Hematopoietic multipotent progenitor cell treated with erythropoietin and hydrocortisone succinate and interleukin-3 and kit ligand, for 6 days (in vitro differentiated cells): ENCODE results near the gene EIF1B.

ENCODE experiments used
- DNase-seq: peaks from one replicate; pipeline ENCODE4 v3.0.0-alpha.2; 2015

The EIF1B gene

DNA sequence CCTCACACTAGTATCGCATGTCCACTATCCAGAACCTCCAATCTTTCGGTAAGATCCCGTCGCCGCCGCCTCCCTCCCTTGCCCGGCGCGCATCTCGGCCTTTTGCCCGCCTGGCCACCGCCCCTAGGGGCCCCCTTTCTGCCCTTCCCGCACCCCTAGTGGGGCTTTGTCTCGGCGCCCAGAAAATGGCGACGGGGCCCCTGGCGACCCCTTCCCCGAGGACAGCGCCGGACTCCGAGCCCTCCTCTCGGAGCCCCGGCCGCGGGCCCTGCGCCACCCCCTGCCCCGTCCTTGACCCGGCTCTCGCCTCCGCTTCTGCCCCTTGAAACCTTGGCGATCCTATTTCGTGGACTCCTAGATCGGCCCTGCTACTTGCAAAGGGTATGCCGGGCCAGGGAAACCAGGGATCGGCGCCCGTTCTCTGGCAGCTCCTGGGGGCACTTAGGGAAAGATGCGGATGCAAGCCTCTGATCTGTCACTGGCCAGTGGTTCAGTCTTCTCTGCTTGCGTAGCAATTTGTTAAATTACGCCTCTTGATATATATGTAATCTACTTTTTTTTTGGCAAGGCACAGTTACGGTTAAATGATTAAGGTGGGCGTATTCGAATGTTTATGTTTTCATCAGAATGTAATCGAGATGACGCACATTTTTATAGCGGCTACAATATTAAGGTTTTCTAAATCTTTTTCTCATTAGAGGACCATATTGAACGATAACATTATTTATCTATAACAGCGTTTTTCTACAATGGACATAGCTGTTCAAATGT, 603 bp downstream of the EIF1B start:
- DNase-seq: peak; percentile 47

DNA sequence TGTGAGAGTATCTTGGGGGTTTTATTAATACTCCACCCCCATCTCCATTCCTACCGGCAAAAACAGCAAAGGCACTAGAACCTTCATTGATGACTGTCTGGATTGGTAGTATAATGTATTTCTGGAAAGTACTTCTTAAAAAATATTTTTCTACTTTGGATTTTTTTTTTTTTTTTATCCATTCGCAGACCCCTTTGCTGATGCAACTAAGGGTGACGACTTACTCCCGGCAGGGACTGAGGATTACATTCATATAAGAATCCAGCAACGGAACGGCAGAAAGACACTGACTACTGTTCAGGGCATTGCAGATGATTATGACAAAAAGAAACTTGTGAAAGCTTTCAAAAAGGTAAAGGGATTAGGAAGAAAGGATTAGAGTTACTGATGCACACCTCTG, 1.2 kb downstream of the EIF1B start:
- peak; percentile 26 for DNase-seq

- DNase-seq: peak; percentile 72
Observed at GRCh38 chr3:40312661-40313226, 3.2 kb downstream of the EIF1B start.

GRCh38 chr3:40313975-40314860, 4.7 kb downstream of the EIF1B start:
- peak; percentile 80 for DNase-seq

- peak; percentile 93 for DNase-seq
Observed at GRCh38 chr3:40317061-40317855, 7.8 kb downstream of the EIF1B start.

- DNase-seq: no peak
Observed at GRCh38 chr3:40321818-40322217, 12.3 kb downstream of the EIF1B start.

DNA sequence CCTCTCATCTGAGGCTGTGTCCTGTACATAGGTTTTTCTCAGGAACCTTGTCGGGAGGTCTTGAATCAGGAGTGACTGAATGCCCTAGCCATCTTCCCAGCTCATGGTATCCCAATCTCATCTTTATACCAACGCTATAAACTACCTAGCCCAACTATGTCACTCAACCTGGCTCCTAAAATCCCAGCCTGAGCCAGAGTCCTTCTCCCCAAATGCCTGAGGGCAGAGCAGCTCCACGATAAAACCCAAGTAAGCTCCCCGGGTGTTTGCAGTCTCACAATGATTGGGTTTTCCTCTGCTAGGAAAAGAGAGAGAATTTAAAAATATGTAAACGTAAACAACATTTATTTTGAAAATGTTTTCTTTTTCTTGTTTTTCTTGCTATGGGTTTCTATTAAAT, 14.4 kb downstream of the EIF1B start:
- DNase-seq: no peak

DNA sequence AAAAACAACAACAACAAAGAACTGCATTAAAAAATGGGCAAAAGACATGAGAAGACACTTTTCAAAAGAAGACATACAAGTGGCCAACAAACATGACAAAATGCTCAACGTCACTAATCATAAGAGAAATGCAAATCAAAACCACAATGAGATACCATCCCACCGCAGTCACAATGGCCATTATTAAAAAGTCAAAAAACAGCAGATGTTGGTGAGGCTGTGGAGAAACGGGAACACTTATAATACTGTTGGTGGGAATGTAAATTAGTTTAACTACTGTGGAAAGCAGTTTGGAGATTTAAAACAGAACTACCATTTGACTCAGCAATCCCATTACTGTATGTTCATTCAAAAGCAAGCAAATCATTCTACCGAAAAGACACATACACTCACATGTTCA, 15.1 kb downstream of the EIF1B start:
- no peak for DNase-seq

DNA sequence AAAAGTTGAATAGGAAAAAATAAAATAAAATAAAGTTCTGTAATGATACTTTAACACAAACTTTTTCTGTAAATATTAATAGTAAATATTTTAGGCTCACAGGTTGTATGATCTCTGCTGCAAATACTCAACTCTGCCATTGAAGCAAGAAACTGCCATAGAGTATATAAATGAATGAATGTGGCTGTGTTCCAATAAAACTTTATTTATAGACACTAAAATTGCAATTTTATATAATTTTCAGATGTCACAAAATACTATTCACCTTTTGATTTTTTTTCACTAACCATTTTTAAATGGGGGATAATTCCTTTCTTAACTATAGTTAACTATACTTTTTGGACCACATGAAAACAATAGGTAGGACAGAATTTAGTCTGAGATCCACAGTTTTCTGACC, 16.0 kb downstream of the EIF1B start:
- no peak for DNase-seq

- DNase-seq: no peak
Observed at GRCh38 chr3:40328374-40328773, 18.9 kb downstream of the EIF1B start.

DNA sequence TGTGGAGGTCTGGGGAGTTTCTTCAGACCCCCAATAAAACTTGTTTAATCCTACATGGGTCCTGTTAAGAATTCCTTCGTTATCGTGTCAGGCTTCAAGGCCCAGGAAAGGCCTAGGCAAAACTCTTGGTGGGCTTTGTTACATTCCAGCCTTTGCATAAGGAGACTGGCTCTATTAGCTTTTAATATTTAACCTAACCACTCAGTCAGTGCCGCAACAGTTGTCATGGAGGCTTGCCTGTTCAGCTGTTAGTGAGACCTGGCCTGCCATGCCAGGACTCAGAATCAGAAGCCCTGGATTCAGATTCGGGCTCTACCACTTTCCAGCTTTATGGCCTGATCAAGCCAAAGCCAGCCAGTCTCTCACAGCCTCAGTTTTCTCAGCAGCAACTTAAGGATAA, 19.6 kb downstream of the EIF1B start:
- DNase-seq: no peak

- no peak for DNase-seq
Observed at GRCh38 chr3:40332684-40333083, 23.2 kb downstream of the EIF1B start.

DNA sequence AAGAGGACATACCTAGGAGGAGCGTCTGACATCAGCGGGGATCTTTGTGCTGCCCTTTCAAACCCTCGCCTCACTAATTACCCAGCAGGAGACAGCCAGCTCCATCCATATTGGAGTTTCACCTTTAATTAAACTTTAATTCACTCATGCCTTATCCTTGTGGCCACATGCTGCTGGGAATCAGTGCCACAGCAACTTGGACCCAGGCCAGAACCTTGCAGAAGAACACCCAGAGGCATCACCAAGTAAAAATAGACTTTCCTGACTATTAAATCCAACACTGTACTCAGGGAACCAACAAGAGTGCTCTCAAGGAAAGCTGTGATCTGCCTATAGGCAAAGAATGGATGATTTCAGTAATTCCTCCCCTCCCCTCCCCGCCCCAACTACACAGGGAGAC, 23.9 kb downstream of the EIF1B start:
- DNase-seq: no peak

DNA sequence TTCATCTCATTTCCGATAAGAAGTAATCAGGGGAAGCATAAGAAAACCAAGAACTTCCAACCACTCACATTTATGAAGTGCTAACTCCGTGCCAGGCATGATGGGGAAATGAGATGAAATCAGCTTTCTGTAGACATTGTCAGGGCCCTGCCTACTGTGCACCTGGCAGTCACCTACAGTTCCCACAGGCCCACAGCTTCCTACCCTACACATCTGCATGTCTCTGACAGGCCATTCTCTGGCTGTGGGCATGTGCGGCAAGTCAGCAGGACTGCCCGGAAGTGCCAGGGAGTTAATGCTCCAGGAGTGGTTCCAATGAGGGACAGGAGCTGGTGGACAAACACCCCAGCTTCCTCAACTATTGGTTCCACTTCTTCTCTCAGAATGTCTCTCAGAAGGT, 24.3 kb downstream of the EIF1B start:
- DNase-seq: no peak

GRCh38 chr3:40336101-40336500, 26.6 kb downstream of the EIF1B start:
- DNase-seq: no peak

DNA sequence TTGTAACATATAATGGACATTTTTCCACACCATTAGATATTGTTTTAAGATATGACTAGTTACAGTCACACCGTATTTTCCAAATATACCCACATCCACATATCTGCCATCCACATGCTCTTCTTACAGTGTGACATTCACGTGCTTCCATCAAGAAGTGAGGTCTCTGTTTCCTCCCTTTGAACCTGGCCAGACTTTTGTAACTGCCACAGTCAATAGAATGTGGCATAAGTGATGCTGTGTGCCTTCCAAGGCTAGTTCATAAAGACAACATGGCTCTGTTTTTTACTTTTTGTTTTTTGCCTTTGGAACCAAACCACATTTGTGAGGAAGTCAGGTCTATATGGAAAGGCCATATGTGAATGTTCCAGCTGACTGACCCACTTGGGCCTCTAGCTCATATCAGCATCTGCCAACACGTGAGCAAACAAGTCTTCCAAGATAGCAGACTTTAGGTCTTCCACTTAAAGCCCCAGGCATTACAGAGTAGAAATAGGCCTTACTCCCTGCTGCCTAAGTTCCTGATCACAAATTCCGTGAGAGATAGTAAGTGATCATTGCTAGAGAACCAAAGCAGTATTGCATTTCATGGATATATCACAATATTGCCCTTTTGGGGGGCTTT, 27.1 kb downstream of the EIF1B start:
- DNase-seq: no peak

GRCh38 chr3:40337136-40338108, 27.9 kb downstream of the EIF1B start:
- no peak for DNase-seq

DNA sequence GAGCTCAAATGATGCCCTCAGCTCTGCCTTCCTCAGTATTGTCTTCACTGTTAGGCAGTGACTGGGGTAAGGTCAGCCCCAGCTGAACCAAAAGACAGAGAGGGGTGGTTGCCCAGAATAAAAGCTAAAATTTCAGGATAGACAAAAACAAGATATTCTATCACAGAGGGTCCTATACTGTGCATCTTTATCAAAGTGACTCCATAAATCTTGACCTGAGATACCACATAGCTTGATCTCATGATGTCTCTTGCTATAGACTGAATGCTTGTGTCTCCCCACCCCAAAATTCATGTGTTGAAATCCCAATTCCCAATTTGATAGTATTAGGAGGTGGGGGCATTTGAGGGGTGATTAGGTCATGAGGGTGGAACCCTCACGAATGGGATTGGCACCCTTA, 30.4 kb downstream of the EIF1B start:
- DNase-seq: no peak

DNA sequence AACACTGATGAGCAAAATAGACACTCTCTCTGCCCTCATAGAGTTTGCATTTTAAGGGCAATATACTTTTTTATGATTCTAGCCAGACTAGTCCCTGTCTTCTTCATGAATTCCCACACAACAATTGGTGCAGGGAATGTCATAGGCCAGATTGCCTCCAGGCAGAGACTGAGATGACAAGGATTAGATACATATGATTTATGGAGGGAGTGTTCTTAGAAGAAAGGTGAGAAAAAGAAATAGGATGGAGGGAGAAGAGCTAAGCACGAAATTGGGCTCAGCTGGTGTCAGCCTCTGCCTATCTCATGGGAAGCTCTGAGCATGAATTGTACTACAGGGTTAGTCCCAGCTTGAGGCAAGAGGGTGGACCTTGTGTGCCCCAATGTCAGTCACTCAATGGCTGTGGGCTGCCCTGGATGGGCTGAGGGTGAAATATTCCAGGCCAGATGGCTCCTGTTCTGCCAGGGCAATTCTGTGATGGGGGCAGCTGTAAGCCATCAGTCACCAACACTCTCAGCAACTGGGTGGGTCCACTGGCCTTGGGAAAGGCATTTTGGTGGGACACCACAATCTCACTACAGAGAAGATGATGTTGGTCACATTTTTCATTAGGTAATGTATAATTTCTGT, 31.1 kb downstream of the EIF1B start:
- no peak for DNase-seq

GRCh38 chr3:40341671-40342070, 32.2 kb downstream of the EIF1B start:
- no peak for DNase-seq

DNA sequence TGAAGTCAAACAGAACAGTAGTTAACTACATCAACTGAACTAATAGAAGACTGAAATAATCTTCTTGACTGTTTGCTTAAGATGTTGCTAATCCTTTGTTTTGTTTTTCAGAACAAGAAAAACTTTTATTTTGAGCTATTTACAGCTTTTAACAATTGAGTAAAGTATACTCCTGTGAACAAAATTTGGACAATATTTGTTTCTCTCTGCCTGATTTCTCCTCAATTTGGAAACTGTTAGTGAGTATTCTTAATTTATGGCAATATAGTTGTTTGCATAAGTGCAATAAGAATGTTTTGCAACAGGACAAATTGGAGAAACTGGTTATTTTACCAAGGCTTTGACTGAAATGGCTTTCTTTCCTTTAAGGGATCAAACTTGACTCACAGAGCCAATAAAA, 41.0 kb downstream of the EIF1B start:
- DNase-seq: no peak
